ENCODE results near the gene SH3RF1.
"Not testable (repeated sequence)": the region's sequence is repeated elsewhere in the genome, so short reads cannot be mapped to it uniquely, and the experiment has no call there.

The SH3RF1 gene

GRCh38 chr4:169202145-169202699 is 68.5 kb downstream of the SH3RF1 start:
- in situ Hi-C loops (cut with MboI; ENCODE audit: low sequenced_read_pairs) = no loop called here

GRCh38 chr4:169201222-169202144 is 69.3 kb downstream of the SH3RF1 start:
- in situ Hi-C loops (cut with MboI; ENCODE audit: low sequenced_read_pairs) = no loop called here

GRCh38 chr4:169200361-169201030 is 70.3 kb downstream of the SH3RF1 start:
- in situ Hi-C loops (cut with MboI; ENCODE audit: low sequenced_read_pairs) = no loop called here

- in situ Hi-C loops (cut with MboI; ENCODE audit: low sequenced_read_pairs) = no loop called here
Measured at GRCh38 chr4:169199184-169199583, 71.6 kb downstream of the SH3RF1 start.

- in situ Hi-C loops (cut with MboI; ENCODE audit: low sequenced_read_pairs) = no loop called here
Measured at GRCh38 chr4:169198167-169198566, 72.6 kb downstream of the SH3RF1 start.

- in situ Hi-C loops (cut with MboI; ENCODE audit: low sequenced_read_pairs) = not testable (repeated sequence)
Measured at GRCh38 chr4:169197206-169197605, 73.5 kb downstream of the SH3RF1 start.

GRCh38 chr4:169195032-169195431 is 75.7 kb downstream of the SH3RF1 start:
- in situ Hi-C loops (cut with MboI; ENCODE audit: low sequenced_read_pairs) = no loop called here

- in situ Hi-C loops (cut with MboI; ENCODE audit: low sequenced_read_pairs) = not testable (repeated sequence)
Measured at GRCh38 chr4:169189968-169190367, 80.8 kb downstream of the SH3RF1 start.

GRCh38 chr4:169189372-169189771 is 81.4 kb downstream of the SH3RF1 start:
- in situ Hi-C loops (cut with MboI; ENCODE audit: low sequenced_read_pairs) = no loop called here

- in situ Hi-C loops (cut with MboI; ENCODE audit: low sequenced_read_pairs) = no loop called here
Measured at GRCh38 chr4:169188204-169188603, 82.6 kb downstream of the SH3RF1 start.

- in situ Hi-C loops (cut with MboI; ENCODE audit: low sequenced_read_pairs) = no loop called here
Measured at GRCh38 chr4:169185133-169185956, 85.4 kb downstream of the SH3RF1 start.

GRCh38 chr4:169184686-169185085 is 86.1 kb downstream of the SH3RF1 start:
- in situ Hi-C loops (cut with MboI; ENCODE audit: low sequenced_read_pairs) = no loop called here

GRCh38 chr4:169184236-169184635 is 86.5 kb downstream of the SH3RF1 start:
- in situ Hi-C loops (cut with MboI; ENCODE audit: low sequenced_read_pairs) = no loop called here

- in situ Hi-C loops (cut with MboI; ENCODE audit: low sequenced_read_pairs) = no loop called here
Measured at GRCh38 chr4:169183581-169183980, 87.2 kb downstream of the SH3RF1 start.

GRCh38 chr4:169179609-169180521 is 90.9 kb downstream of the SH3RF1 start:
- in situ Hi-C loops (cut with MboI; ENCODE audit: low sequenced_read_pairs) = no loop called here

- in situ Hi-C loops (cut with MboI; ENCODE audit: low sequenced_read_pairs) = not testable (repeated sequence)
Measured at GRCh38 chr4:169178092-169178491, 92.7 kb downstream of the SH3RF1 start.

GRCh38 chr4:169175476-169175875 is 95.3 kb downstream of the SH3RF1 start:
- in situ Hi-C loops (cut with MboI; ENCODE audit: low sequenced_read_pairs) = no loop called here

- in situ Hi-C loops (cut with MboI; ENCODE audit: low sequenced_read_pairs) = no loop called here
Measured at GRCh38 chr4:169175035-169175434, 95.7 kb downstream of the SH3RF1 start.

GRCh38 chr4:169174247-169174646 is 96.5 kb downstream of the SH3RF1 start:
- in situ Hi-C loops (cut with MboI; ENCODE audit: low sequenced_read_pairs) = no loop called here
